ENCODE data around the gene KRT36.

The KRT36 gene

GRCh38 chr17:41490000-41490990 lies 585 bp upstream of the KRT36 start:
- TF ChIP-seq LEF1 (IDR thresholded peaks at IDR 0.05; ENCODE audit: borderline replicate concordance) = no peak
- no peak for TF ChIP-seq TARDBP (IDR thresholded peaks at IDR 0.05)
- TF ChIP-seq L3MBTL2 (conservative IDR thresholded peaks at IDR 0.05) = no peak
- no peak for TF ChIP-seq FOXA1 (IDR thresholded peaks at IDR 0.05)
- no peak for TF ChIP-seq SP1 (IDR thresholded peaks at IDR 0.05)
- TF ChIP-seq PKNOX1 (IDR thresholded peaks at IDR 0.05) = no peak
- TF ChIP-seq CTBP1 (IDR thresholded peaks at IDR 0.05; ENCODE audit: borderline replicate concordance) = no peak
- TF ChIP-seq HDGF (IDR thresholded peaks at IDR 0.05; ENCODE audit: borderline replicate concordance) = no peak
- no peak for TF ChIP-seq ZNF384 (IDR thresholded peaks at IDR 0.05)
- TF ChIP-seq SUZ12 (IDR thresholded peaks at IDR 0.05) = no peak
- TF ChIP-seq FOXK2 (IDR thresholded peaks at IDR 0.05) = no peak
- no peak for TF ChIP-seq FOXM1 (IDR thresholded peaks at IDR 0.05; ENCODE audit: borderline replicate concordance)
- ChIA-PET POLR2A (interaction anchor here (1.5 kb wide), 1 partner anchor 13 kb away, joined by 4 read pairs; no protein-coding TSS in a partner anchor), CTCF (interaction anchor here (1.6 kb wide), 1 partner anchor 59 kb away, joined by 6 read pairs; no protein-coding TSS in a partner anchor)
- no peak for DNase-seq (ENCODE audit: extremely low spot score)

GRCh38 chr17:41486809-41487530 lies 2.7 kb downstream of the KRT36 start:
- peak; percentile 54 for DNase-seq (ENCODE audit: extremely low spot score)
- ChIA-PET POLR2A (no interaction called here), CTCF (interaction anchor here (1.2 to 3.1 kb wide), 4 partner anchors 9 to 176 kb away, joined by 4 to 21 read pairs (median 6); no protein-coding TSS in a partner anchor)
- TF ChIP-seq L3MBTL2 (conservative IDR thresholded peaks at IDR 0.05) (no peak), FOXK2 (IDR thresholded peaks at IDR 0.05) (no peak), PKNOX1 (IDR thresholded peaks at IDR 0.05) (no peak)

- TF ChIP-seq HDGF (IDR thresholded peaks at IDR 0.05; ENCODE audit: borderline replicate concordance) (no peak), PKNOX1 (IDR thresholded peaks at IDR 0.05) (no peak), LEF1 (IDR thresholded peaks at IDR 0.05; ENCODE audit: borderline replicate concordance) (no peak), CTBP1 (IDR thresholded peaks at IDR 0.05; ENCODE audit: borderline replicate concordance) (no peak), ZNF384 (IDR thresholded peaks at IDR 0.05) (no peak), ARNT (IDR thresholded peaks at IDR 0.05) (no peak), FOXM1 (IDR thresholded peaks at IDR 0.05; ENCODE audit: borderline replicate concordance) (no peak), FOXA1 (IDR thresholded peaks at IDR 0.05) (no peak), FOXK2 (IDR thresholded peaks at IDR 0.05) (no peak), L3MBTL2 (conservative IDR thresholded peaks at IDR 0.05) (no peak), SUZ12 (IDR thresholded peaks at IDR 0.05) (no peak)
- no peak for DNase-seq (ENCODE audit: extremely low spot score)
- ChIA-PET POLR2A (no interaction called here), CTCF (interaction anchor here (1.2 to 3.1 kb wide), 3 partner anchors 63 to 177 kb away, joined by 4 to 21 read pairs (median 4); no protein-coding TSS in a partner anchor)
Observed at GRCh38 chr17:41486316-41486715, 3.4 kb downstream of the KRT36 start.

- ChIA-PET POLR2A (no interaction called here), CTCF (interaction anchor here (0.7 to 1.5 kb wide), 6 partner anchors 9 to 163 kb away, joined by 3 to 11 read pairs (median 4); no protein-coding TSS in a partner anchor)
- TF ChIP-seq ZNF384 (IDR thresholded peaks at IDR 0.05) (no peak), PKNOX1 (IDR thresholded peaks at IDR 0.05) (no peak), HDGF (IDR thresholded peaks at IDR 0.05; ENCODE audit: borderline replicate concordance) (no peak), ELF4 (IDR thresholded peaks at IDR 0.05) (no peak), CTBP1 (IDR thresholded peaks at IDR 0.05; ENCODE audit: borderline replicate concordance) (no peak), TARDBP (IDR thresholded peaks at IDR 0.05) (no peak), SUZ12 (IDR thresholded peaks at IDR 0.05) (no peak), NFRKB (IDR thresholded peaks at IDR 0.05) (no peak)
- no peak for DNase-seq (ENCODE audit: extremely low spot score)
Observed at GRCh38 chr17:41484920-41485904, 4.5 kb downstream of the KRT36 start.
